Activated CD8-positive, alpha-beta memory T cell treated with anti-CD3 and anti-CD28 coated beads, Interleukin-2, amount 50 U/mL, for 1 hour (primary cell): ENCODE measurements around the gene ASTN2.

ENCODE experiments used
- DNase-seq: peaks from one replicate; pipeline ENCODE4 v3.0.0-alpha.2; 2020; ENCODE audit errors: extremely low read depth

Gene ASTN2

DNA sequence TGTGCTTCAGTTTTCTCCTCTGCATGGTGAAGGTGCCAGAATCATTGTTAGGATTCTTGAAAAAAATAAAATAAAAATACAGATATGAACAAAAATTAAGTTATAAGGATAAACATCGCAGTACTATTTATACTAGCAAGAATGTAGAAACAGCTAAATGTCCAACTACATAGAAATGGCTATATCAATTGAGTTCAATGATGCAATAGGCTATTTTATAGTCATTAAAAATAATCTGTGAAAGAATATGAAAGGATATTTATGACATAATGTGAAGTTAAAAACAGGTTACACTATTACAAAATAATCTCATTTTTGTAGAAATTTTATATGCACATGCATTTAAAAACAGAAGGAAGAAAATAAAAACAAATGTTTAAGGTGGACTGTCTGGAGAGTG, 926.5 kb downstream of the ASTN2 start:
- no peak for DNase-seq

DNA sequence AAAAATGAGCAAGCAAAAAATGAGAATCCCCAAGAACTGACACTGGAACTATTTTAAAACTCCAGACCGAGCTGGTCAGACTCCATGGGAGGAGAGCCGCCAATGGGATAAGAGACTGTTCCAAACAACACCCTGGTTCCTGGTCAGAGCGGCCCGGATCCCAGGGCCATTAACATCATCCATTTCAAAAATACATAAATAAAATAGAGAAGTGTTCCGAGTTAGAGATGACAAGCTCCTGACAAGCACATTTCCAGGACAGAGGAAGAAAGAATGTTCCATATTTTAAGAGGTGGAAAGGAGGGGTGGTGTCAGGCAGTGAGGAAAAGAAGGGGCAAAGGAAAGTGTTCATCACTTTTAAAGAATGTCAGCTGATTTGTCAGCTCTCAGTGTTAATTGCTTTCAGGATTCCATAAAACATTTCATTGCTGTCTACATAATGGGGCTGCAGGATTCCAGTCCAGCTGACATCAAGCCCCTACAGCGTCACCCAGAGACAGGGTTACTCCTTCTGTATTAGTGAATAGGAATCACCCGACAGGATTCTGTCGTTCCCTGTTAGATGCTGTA, 930.3 kb downstream of the ASTN2 start:
- no peak for DNase-seq

DNA sequence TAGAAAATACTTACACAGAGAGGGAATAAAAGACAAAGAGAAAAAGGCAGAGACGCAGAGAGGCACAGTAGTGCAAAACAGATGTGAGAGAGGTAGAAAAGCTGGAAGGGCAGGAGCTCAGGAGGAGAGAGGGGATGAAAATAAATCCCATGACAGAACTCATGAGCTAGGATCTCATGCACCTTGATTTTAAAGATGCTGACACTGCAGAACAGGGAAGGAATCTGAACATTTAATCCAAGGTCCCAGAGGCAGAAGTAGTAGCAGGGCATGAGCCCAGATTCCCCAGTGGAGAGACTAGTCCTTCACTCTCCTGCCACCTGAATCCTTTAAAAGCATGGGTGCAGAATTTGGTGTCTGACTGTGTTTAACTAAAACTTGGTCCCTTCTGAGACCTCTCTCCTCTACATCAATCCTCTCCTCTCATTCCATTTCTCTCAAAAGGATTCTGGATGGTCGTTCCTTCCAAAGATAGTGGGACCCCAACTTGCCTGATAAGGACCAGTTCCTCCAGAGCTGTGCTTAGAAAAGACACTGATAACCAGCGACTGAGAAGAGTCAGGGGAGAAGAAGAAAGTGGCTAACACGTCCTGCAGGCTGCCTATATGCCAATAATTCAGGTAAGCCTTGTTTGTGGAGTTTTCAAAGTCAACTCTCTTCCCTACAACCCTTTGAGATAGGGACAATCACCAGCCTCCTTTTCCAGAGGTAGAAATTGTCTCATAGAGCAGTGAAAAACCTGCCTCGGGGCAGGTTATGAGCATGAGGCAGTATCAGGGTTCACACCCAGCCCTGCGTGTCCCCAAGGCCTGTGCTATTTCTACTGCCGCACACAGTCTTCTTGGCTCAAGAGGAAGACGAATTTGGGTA, 931.0 kb downstream of the ASTN2 start:
- DNase-seq = no peak

DNA sequence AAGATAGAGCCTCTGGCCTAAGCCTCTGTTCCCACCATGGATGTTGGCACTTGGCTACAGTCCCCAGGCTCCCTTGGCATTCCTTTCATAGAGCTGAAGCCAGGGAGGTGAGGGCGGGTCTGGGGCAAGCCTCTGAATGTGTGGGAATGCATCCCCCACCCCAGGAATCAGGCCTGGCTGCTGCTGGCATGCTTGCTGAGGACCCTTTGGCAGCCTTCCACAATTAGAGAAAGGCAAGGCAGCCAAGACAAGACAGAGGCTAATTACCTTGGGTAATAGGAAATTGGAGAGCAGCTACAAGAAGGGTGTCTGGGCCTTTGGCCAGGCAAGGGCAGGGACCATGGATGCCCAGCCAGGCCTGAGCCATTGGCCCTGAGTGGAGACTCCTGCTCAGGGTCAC, 932.1 kb downstream of the ASTN2 start:
- no peak for DNase-seq

DNA sequence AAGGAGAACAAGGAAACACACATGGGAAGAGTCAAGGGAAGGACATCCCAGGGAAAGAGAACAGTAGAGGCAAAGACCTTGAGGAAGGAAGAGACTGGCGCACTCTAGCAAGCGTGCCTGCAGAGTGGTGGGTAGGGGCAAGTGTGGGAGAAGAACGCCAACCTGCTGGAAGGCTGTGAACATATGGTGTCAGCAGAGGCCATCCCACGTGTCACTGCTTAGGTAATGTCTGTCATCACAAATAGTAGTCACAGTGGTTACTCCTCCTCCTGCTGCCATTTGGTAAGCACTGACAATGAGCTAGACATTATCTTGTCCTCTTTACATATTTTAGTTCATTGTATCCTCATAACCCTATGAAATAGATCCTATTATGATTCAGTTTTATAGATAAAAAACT, 934.2 kb downstream of the ASTN2 start:
- no peak for DNase-seq

DNA sequence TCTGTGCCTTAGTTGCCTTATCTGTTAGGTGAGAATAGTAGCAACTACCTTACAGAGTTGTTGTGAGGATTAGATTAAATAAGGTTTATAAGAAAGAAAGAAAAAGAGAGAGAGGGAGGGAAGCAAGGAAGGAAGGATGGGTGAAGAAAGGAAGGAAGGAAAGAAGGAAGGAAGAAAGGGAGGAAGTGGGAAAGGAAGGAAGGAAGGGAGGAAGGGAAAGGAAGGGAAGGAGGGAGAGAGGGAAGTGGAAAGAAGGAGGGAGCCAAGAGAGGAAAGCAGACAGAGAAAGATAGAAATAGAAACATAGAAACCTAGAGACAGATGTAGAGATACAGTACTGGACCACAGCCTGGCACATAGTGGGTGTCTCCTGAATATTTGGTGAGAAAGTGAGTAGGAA, 934.9 kb downstream of the ASTN2 start:
- DNase-seq = no peak

DNA sequence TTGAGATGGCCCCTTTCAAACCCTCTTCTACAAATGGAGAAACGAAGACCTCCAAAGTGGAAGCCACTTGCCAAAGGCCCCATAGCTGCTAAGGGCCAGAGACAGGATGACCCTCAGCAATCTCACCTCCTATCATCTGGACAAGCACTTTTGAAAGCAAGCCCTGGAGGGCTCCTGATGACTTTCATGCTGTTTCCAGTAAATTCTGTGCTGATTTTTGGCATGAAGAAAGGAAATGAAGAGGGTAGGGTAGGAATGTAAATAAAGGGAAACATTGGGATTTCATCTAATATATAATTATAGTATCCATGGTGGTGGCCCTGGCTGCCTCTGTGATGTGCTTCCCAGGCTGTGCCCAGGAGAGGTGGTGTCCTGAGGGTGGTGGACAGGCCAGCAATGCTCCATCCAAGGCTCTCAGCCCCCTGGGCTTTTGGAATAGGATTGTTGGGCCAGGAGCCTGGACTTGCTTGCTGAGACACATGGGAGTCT, 935.8 kb downstream of the ASTN2 start:
- no peak for DNase-seq

DNA sequence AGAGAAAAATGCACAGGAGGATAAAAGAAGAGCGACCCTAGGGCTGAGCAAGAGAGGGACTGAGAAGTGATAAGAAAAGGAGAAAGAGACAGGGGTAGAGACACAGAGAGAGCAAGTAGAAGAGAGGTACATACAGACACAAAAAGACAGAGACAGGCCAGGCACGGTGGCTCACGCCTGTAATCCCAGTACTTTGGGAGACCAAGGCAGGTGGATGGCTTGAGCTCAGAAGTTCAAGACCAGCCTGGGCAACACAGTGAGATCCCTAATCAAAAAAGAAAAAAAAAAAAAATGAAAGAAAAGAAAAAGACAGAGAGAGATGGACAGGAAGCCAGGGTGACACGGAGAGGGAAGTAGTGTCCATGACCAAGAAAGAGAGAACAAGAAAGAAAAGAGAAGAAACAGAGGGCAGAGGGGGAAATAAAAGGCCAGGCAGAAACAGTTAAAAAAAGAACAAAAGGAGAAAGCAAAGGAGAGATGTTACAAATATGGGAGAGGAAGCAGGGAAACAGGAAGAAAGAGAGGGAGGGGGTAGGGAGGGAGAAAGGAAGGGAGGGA, 937.2 kb downstream of the ASTN2 start:
- DNase-seq = no peak

DNA sequence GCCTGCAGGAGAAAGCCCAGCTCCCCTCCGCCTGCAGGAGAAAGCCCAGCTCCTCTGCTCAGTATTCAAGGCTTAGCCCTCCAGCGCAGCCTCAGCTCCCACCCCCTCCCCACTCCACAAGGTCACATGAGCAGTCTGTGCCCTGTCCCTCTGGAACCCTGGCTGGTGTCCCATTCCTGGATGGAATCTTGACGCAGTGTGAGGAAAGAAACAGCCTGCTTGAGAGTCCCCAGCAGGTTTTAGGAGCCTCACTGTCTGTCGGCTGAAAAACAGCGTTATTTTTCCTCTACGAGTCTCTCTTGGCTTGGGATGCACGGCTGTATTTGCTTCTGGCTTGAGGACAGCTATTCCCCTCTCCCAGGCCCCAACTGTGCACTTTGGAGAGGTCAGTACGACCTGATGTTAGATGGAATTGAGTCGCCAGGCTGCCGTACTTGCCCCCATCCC, 937.9 kb downstream of the ASTN2 start:
- DNase-seq = no peak

DNA sequence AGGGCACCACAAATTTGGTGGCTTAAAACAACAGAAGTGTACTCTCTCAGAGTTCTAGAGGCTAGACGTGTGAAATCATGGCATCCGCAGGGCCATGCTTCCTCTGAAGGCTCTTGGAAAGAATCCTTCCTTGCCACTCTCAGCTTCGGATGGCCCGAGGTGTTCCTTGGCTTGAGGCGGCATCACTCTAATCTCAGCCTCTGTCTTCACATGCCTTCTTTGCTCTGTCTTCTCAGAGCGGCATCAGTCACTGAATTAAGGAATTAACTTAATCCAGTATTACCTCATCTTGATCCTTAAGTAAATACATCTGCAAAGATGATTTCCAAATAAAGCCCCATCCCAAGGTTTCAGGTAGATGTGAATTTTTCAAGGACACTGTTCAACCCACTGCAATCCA, 938.9 kb downstream of the ASTN2 start:
- no peak for DNase-seq

DNA sequence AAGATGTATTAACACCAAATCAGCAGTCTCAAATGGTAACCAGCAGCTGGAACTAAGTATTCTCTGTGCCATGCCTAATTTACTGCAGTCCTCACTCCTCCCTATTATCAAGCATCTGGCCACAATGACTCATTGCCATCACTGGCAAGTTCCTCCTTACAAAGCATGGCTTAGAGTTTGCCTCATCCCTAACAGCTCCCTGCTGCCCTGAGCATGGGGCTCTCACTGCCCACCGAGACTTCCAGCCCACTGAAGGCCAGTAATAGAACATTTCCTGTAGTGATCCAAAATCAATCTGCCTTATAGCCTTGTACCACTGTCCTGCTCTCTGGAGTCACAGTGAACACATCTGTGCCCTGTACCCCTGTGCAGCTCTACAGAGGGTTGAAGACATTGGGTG, 939.7 kb downstream of the ASTN2 start:
- no peak for DNase-seq

DNA sequence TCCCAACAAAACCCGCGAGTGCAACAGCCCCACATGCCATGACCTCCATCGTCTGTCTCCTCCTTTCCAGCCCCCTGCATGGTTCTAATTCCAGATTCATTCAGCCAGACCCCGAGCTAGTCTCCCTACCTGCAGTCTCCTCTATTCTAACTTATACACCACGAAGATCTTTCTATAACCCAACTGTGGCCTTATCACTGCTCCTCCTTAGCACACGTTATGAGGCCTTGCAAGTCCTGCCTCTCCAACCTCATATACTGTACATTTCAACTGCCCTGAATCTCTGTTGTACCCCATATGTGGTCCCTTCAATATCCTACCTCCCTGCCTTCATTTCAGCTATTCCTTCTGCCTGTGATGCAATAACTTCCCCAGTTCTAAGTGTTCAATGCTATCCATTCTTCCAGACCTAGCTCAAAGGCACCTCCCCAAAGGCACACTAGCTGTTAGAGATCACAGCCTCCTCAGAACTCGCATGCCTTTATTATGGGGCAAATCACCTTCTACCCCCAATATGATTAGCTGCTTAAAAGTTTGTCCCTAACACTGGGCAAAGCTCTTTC, 942.8 kb downstream of the ASTN2 start:
- no peak for DNase-seq

DNA sequence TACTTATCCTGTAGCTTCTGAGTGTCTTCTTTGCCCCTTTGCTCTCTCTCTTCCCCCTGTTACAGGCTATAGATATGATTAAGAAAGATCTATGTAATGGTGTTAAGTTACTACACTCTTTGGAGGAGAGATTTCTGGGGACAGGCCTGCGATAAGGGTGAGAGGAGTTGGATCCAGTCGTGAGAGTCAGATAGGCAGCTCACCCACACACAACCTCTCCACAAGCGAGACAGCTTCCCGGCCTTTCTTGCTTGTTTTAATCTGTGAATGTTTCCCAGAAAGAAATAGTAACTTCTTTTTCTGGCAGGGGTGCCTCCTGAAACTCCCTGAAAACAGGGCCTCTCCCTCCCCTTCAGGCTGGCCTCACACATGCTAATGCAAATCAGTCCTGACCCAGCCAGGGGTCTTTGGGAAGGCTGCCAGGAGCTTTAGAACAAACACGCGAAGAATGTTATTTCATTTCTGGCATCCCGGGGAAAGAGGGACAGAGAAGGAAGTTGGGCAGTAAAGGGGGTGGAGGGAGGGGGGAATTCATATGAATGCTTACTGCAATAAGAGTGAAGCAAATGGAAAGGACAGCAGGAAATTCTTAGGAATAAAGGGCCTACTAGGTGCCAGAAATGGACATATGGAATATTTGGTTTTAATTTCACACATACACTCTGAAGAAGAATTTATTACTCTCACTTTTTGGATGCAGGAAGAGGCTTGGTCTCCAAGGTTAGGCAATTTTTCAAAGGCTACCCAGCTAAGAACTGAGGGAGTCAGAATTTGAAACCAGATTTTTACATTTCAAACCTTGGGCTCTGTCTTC, 943.6 kb downstream of the ASTN2 start:
- DNase-seq = no peak

DNA sequence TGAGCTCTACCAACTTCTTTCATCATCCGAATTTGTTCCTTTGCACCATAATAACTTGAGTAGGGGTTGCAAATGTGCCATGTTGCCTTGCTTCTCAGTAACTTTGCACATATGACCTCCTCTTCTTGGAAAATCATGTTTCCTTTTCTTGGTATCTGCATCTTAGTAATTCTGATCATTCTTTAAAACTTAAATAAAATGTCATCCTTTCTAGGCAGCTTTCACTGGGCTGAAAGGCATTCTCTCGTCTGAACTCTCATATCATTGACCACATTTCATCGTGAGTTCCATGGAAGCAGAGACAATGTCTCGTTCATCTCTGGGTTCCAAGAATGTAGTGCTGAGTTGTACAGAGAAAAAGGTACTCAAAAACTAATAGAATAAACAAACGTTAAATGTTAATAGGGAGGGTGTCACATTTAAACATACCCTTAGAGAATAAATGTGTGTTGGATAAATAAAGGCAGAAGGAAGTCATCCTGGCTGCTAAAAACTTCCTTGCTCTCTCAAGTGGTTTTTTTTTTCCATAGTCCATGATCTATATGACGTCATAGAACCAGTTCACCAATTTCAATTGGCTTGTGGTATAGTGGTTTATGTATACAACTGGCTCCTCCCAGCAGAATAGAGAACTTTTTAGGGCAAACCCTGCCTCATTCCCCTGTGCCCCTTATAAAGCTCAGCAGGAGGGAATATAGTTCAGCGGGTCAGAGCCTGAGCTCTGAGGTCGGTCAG, 945.9 kb downstream of the ASTN2 start:
- no peak for DNase-seq

DNA sequence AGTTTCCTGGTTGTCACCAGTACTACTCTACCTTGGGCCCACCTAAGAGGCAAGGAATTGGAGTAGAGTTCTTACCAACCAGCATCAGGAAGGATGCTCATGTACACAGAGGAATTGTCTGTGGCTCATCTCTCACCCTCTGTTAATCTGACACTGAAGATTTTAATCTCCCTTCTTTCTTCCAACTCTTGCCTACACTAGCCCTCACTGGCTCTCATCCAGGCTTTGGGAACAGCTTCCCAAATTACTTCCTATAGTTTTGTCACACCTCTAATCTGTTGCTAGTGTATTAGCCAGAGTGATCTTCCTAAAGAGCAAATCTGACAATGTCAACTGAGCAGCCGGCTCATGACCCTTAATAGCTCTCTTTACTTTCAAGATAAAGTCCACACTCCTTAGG, 946.5 kb downstream of the ASTN2 start:
- no peak for DNase-seq

DNA sequence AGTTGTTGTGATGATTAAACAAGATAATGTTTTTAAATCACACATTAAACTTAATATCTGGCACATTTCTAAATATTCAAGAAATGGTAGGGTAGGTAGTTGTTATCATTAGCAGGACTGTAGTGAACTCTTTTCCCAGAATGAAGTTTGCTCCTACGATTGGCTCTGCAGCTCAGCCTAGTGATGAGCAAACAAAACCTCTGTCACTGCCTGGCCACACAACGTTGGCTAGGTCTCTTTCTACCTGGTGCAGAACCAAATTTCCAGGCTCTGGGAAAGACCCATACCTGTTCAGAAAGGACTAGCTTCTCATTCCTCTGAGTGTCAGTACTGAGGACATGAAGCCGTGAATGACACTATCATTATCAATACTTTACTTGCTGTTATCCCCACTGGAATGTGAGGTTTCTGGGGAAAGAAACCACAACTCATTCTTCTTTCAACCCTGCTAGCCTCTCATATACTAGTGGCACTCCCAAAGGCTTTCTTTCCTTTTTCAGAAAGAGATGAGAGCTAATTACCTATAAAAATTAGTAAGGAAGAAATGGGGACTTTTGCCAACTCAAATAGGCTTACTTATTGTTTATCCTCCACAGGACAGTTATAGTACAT, 947.0 kb downstream of the ASTN2 start:
- no peak for DNase-seq

DNA sequence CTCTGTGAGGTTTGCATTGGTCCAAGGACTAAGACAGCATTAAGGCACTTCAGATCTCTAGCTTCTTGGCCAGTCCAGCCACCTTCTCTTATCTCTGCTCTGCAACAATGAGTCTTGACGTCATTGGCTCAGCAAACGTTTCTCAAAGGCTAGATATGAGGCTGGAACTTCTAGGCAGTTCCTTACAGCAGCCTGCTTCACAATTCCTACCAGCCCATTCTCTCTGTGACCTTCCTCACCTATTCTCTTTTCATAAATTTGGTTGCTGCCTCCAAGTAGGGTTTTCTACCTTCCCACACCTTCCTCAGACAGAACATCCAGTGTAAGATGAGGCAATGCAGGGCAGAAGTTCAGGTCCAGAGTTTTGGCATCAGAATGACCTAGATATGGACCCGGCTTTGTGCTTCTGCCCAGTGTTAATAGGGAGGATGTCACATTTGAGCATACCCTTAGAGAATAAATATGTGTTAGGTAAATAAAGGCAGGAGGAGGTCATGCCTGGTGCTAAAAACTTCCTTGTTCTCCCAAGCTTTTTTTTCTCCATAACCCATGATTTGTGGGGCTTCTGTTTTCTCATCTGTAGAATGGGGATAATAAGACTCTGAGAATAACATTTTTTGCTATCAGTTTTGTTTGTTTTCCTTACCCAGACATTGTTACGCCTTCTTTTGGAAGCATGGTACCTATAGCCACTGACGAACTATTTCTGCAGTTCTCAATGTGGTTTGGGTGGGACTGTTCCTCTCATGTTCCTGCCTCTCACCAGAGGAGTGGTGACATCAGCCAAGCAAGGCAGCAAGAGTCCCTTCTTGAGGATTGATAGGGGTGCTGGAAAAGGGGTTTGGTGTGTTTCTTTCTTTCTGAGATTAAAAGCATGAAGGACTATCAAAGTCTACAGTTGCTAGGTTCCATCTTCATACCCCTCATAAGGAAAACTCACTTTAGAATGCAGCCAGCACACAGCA, 948.3 kb downstream of the ASTN2 start:
- no peak for DNase-seq

DNA sequence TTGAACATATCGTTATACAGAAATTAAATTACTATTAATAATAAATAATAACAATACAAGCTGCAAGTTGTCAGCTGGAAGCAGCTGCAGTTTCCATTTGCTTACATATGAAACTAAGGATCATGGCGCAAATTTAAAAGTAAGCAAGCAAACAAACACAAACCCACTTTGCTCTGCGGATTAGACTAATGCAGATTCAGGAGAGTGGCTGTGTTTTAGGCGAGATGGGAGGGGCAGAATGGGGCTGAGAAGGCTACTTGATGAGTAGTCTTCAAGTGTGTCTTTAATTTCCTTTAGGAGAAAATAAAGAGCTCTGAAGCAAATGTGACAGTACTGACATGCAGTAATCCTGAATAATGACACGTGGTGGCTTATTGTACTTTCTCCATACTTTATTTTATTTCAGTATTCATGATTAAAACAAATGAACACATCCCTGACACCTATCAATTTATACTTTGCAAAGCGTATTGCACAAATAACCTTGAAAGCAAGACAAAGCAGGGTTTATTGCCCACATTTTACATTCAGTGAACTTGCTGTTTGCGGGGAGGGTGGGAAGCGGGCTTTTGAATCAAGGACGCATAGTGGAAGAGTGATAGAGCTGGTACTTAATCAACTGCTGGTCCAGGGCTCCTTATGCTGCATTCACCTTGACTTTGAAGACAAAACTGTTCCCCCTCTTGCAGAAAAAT, 949.1 kb downstream of the ASTN2 start:
- no peak for DNase-seq

DNA sequence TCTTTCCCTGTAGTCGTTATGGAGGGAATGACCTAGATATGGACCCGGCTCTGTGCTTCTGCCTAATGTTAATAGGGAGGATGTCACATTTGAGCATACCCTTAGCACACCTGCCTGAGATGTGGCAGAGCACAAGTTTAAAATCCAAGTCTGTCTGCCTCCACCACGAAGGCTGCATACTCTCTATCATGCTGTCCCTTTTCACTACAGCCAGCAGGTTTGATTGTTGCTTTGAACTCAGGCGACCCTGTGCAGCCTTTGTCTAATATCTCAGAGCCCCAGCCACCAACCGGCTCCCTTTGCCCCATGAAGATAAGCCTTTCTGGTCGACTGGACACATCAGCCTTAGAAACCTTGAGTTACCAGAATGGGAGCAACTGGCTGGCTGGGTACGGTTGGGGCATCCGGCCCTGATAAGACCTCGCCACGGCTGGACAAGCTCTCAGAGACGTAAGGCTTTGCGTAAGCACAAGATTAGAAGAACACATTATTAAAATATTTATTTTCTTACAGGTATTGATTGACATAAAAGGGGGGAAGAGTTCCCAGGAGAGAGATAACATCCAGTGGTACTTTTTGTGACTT, 949.8 kb downstream of the ASTN2 start:
- DNase-seq = no peak
